Measurements from ENCODE around the gene KDM1A.

Gene KDM1A

GRCh38 chr1:23080885-23081284, 61.6 kb downstream of the KDM1A start:
- TF ChIP-seq ZNF274 (IDR thresholded peaks at IDR 0.05; ENCODE audit: low read depth, low read length), result no peak
- no peak overlapping the region for H3K4me3 ChIP-seq (ENCODE audit: low read length)

DNA sequence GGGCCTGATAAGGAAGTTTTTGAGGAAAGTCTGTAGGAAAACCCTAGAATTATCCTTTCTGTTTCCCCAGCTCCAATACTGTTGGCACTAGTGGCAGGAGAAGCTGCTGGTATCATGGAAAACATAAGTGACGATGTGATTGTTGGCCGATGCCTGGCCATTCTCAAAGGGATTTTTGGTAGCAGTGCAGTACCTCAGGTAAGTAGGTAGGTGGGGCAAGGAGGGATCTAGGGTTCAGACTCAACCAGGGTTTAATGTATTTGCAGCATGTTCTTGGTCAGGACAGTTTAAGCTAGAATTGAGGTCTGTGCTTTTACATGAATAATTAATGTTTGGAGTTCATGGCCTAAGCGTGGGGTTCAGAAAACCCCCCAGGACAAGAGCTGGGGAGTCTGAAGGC, 62.1 kb downstream of the KDM1A start:
- no peak for TF ChIP-seq ZNF274 (IDR thresholded peaks at IDR 0.05; ENCODE audit: low read depth, low read length)

DNA sequence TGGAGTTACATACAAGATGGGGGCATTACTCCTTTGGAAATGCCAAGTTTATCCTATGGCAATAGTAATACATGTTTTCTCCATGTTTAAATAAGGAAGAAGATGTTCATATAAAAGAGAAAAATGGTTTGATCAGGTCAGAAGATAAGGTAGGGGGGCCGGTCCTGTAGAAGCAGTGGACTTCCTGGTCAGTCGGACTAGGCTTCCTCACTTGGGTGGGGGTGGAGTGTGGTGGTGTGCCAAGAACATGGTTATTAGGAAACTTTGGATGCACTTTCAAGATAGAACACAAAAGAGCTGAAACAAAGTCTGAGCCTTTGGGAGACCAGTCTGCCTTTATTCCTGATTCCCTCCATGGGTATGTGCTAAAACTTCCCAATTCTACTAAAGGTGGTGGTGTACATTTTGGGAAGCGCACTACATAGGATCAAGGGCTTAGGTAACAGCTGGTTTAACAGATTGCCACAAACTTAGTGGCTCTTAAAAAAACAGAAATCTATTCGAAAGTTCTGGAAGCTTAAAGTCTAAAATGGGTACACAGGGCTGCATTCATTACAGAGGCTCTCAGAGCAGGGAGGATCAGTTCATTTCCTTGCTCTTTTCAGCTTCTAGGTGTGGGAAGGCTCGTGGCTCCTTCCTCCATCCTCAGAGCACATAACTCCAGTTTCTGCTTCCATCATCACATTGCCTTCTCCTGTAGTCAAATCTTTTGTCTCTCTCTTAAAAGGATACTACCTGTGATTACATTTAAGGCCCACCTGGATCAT, 64.6 kb downstream of the KDM1A start:
- TF ChIP-seq ZNF274 (IDR thresholded peaks at IDR 0.05; ENCODE audit: low read depth, low read length), result no peak
- no peak overlapping the region for H3K4me3 ChIP-seq (ENCODE audit: low read length)

More for the DNA sequence above, 62.1 kb downstream of the KDM1A start:
- no peak overlapping the region for H3K4me3 ChIP-seq (ENCODE audit: low read length)

- H3K4me3 ChIP-seq (ENCODE audit: low read length), result no peak overlapping the region
- no peak for TF ChIP-seq ZNF274 (IDR thresholded peaks at IDR 0.05; ENCODE audit: low read depth, low read length)
Measured at GRCh38 chr1:23084880-23085279, 65.6 kb downstream of the KDM1A start.

GRCh38 chr1:23085696-23086095, 66.4 kb downstream of the KDM1A start:
- H3K4me3 ChIP-seq (ENCODE audit: low read length), result no peak overlapping the region
- TF ChIP-seq ZNF274 (IDR thresholded peaks at IDR 0.05; ENCODE audit: low read depth, low read length), result no peak

DNA sequence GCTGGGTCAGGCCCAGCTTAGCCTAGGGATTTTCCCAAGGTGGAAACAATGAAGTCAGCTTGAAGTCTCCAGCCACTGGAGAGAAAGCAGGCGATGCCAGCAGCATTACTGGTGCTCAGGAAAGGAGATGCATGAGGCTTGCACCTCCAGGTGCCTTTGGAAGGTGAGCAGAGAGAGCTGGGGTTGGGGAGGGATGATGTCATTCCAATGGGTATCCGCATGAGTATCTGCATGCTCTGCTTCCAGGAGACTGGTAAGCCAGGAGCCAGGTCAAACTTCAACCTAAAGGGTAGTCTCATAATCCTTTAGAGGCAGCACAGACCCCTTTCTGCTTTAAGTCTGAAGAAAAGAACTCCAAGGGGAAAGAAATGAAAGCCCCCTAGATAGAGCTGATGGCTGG, 68.8 kb downstream of the KDM1A start:
- no peak overlapping the region for H3K4me3 ChIP-seq (ENCODE audit: low read length)
- TF ChIP-seq ZNF274 (IDR thresholded peaks at IDR 0.05; ENCODE audit: low read depth, low read length), result no peak

GRCh38 chr1:23090056-23090455, 70.8 kb downstream of the KDM1A start:
- no peak for TF ChIP-seq ZNF274 (IDR thresholded peaks at IDR 0.05; ENCODE audit: low read depth, low read length)
- no peak overlapping the region for H3K4me3 ChIP-seq (ENCODE audit: low read length)

DNA sequence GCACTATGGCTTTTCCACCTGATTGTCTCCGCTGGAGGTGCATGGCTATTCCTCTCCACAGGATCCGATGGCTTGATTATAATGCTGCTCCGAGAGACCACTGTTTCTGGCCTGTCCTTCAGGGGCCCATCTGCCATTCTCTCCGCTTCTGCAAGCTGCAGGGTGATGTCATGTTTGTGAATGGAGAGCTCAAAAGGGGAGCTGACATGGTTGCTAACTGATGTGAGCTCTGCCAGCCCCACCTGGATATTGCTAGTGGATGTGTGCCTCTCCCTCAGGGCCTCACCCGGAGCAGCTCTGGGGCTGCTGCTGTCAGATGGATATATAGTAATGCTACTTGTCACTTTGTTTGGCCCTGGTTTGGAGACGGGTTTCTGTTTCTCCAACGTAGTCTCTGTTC, 72.3 kb downstream of the KDM1A start:
- no peak for TF ChIP-seq ZNF274 (IDR thresholded peaks at IDR 0.05; ENCODE audit: low read depth, low read length)
- no peak overlapping the region for H3K4me3 ChIP-seq (ENCODE audit: low read length)

DNA sequence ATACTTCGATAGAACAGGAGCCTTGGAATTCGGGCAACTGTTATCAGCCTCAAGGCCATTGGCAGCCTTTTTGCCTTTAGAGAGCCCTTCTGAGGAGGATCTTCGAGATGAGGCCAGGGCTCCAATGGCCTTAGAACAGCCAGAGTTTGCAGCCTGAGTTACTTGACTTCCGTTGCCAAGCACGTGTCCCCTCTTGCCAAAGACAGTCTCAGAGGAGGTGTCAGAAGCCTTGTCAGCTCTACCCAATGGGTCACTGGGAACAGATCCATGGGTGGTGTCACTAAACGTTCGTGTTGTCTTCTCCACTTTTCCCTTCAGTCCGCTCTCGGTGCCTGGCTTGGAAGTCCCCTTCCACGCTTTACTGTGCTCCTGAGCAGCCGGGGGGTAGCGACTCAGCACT, 73.2 kb downstream of the KDM1A start:
- no peak overlapping the region for H3K4me3 ChIP-seq (ENCODE audit: low read length)

DNA sequence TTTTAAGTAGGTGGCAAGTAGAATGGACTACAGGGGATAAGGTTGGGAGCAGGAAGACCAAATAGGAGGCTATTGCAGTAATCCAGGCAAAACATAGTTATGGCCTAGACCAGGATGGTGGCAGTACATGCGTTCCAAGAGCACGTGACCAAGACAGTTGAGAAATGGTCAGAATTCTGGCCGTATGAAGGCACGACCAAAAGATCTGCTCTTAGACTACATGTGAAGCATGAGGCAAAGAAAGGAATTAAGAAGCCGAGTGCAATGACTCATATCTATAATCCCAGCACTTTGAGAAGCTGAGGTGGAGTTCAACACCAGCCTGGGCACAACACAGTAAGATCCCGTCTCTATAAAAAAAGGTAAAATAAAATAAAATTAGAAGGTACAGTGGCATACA, 78.0 kb downstream of the KDM1A start:
- TF ChIP-seq ZNF274 (IDR thresholded peaks at IDR 0.05; ENCODE audit: low read depth, low read length), result no peak
- H3K4me3 ChIP-seq (ENCODE audit: low read length), result no peak overlapping the region

More for the DNA sequence above, 73.2 kb downstream of the KDM1A start:
- TF ChIP-seq ZNF274 (IDR thresholded peaks at IDR 0.05; ENCODE audit: low read depth, low read length), result no peak

GRCh38 chr1:23098463-23099170, 79.3 kb downstream of the KDM1A start:
- no peak for TF ChIP-seq ZNF274 (IDR thresholded peaks at IDR 0.05; ENCODE audit: low read depth, low read length)
- H3K4me3 ChIP-seq (ENCODE audit: low read length), result no peak overlapping the region

GRCh38 chr1:23099171-23099536, 79.9 kb downstream of the KDM1A start:
- TF ChIP-seq ZNF274 (IDR thresholded peaks at IDR 0.05; ENCODE audit: low read depth, low read length), result no peak
- no peak overlapping the region for H3K4me3 ChIP-seq (ENCODE audit: low read length)

GRCh38 chr1:23100074-23100748, 80.9 kb downstream of the KDM1A start:
- TF ChIP-seq ZNF274 (IDR thresholded peaks at IDR 0.05; ENCODE audit: low read depth, low read length), result no peak
- H3K4me3 ChIP-seq (ENCODE audit: low read length), result no peak overlapping the region

- no peak overlapping the region for H3K4me3 ChIP-seq (ENCODE audit: low read length)
- no peak for TF ChIP-seq ZNF274 (IDR thresholded peaks at IDR 0.05; ENCODE audit: low read depth, low read length)
Measured at GRCh38 chr1:23101101-23101827, 82.0 kb downstream of the KDM1A start.
